KMS-11 (cell line): ENCODE results near the gene BRD4.

Experiments
- H2AFZ ChIP-seq: fragments of 200-600 bp; sonication (generic); 2 replicates; pipeline ENCODE4 v1.6.1; 2016; ENCODE audit warnings: antibody characterized with exemption, mixed run types, low read depth
- H3K27ac ChIP-seq: fragments of 200-600 bp; sonication (generic); 2 replicates; pipeline ENCODE4 v1.6.1; 2016; ENCODE audit warnings: mild to moderate bottlenecking, mixed run types
- H3K27me3 ChIP-seq: fragments of 200-600 bp; sonication (generic); 2 replicates; pipeline ENCODE4 v1.6.1; 2017; ENCODE audit warnings: mild to moderate bottlenecking, low read depth, mixed run types, moderate library complexity; ENCODE audit not compliant: insufficient read depth
- H3K36me3 ChIP-seq: fragments of 200-600 bp; sonication (generic); 2 replicates; pipeline ENCODE4 v1.6.1; 2017; ENCODE audit warnings: mild to moderate bottlenecking, mixed run types; ENCODE audit not compliant: insufficient read depth
- H3K4me1 ChIP-seq: fragments of 200-600 bp; sonication (generic); 2 replicates; pipeline ENCODE4 v1.6.1; 2016; ENCODE audit warnings: mild to moderate bottlenecking, low read depth, mixed run types; ENCODE audit not compliant: poor library complexity, severe bottlenecking
- H3K4me2 ChIP-seq: fragments of 200-600 bp; sonication (generic); 2 replicates; pipeline ENCODE4 v1.7.0; 2016; ENCODE audit warnings: mild to moderate bottlenecking, mixed run types
- H3K4me3 ChIP-seq: fragments of 200-600 bp; sonication (generic); IDR thresholded peaks from 2 replicates; pipeline ENCODE4 v1.6.1; 2017; ENCODE audit warnings: low read depth, low read length, mixed read lengths; ENCODE audit not compliant: insufficient read depth
- H3K79me2 ChIP-seq: fragments of 200-600 bp; sonication (generic); 2 replicates; pipeline ENCODE4 v1.6.1; 2016; ENCODE audit warnings: low read depth, mixed run types; ENCODE audit not compliant: insufficient read depth
- H3K9ac ChIP-seq: fragments of 200-600 bp; sonication (generic); 2 replicates; pipeline ENCODE4 v1.6.1; 2016; ENCODE audit warnings: mild to moderate bottlenecking, mixed run types
- H4K20me1 ChIP-seq: fragments of 200-600 bp; sonication (generic); 2 replicates; pipeline ENCODE4 v1.6.1; 2016; ENCODE audit warnings: mild to moderate bottlenecking, mixed run types; ENCODE audit not compliant: insufficient read depth
- TF ChIP-seq, protein P1 (sequence below): fragments of 200-600 bp; sonication (generic); conservative IDR thresholded peaks from 2 replicates; pipeline ENCODE4 v1.6.1; 2017; ENCODE audit warnings: low read depth, mild to moderate bottlenecking, antibody characterized with exemption, low read length, moderate library complexity, mixed read lengths

BRD4 gene

DNA sequence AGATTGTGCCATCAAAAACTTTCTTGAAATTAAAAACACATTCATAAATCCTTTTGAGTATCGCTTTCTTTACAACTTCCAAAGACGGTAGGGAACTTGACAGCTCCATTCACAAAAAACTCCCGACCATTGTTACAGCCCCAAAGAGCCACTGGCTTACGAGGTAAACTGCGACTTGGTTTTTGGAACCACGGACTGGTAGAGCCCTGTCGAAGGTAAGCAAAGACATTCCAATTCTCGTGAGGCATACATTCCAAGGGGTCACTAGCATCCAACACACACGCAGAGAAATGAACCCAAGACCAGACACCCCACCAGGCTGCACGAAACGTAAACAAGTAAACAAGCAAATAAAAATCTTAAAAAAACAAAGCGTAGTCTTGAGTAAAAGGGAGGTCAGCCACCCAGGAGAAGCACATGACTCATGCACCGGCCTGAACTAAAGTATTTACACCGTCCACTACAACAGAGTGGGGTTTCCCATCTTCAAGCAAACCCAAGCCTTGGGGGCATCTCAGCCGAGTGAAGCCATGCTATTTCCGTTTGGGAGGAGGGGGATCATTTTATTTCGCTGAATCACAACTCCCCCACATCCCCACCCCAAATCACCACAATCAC lies 1.4 kb downstream of the BRD4 start:
- Histone ChIP-seq H3K27me3 (no peaks in the 10 kb centered on the region), H3K4me2 (peak overlapping the region; percentile 98), H3K4me1 (peaks cover 29% of the 10 kb centered on the region), H2AFZ (no peak overlapping the region), H3K4me3 (no peak overlapping the region), H3K36me3 (no peaks in the 10 kb centered on the region), H3K9ac (peak overlapping the region; percentile 80), H3K79me2 (peaks cover 72% of the 10 kb centered on the region), H3K27ac (peak overlapping the region; percentile 66), H4K20me1 (peaks cover 51% of the 10 kb centered on the region)
- TF ChIP-seq, protein P1, sequence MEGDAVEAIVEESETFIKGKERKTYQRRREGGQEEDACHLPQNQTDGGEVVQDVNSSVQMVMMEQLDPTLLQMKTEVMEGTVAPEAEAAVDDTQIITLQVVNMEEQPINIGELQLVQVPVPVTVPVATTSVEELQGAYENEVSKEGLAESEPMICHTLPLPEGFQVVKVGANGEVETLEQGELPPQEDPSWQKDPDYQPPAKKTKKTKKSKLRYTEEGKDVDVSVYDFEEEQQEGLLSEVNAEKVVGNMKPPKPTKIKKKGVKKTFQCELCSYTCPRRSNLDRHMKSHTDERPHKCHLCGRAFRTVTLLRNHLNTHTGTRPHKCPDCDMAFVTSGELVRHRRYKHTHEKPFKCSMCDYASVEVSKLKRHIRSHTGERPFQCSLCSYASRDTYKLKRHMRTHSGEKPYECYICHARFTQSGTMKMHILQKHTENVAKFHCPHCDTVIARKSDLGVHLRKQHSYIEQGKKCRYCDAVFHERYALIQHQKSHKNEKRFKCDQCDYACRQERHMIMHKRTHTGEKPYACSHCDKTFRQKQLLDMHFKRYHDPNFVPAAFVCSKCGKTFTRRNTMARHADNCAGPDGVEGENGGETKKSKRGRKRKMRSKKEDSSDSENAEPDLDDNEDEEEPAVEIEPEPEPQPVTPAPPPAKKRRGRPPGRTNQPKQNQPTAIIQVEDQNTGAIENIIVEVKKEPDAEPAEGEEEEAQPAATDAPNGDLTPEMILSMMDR = no peak

DNA sequence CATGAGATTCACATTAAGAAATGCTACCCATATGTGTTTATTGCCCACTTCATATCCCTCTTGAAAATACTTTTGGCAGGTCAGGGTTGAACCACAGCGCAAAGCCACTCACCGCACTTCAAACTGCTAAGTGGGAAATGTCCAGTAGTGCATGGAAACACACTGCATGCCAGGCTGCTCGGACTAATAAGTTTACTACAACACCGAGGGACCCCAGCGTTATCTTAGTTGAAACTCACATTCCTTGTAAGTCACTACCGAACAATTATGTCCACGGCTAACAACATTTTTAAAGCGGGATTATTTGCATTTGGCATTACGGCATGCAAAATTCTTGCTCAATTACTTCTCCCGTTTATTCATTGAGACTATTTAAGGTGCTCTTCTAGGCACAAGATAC lies 4.0 kb downstream of the BRD4 start:
- H3K27ac ChIP-seq = no peak overlapping the region
- H3K4me3 ChIP-seq = no peak overlapping the region

DNA sequence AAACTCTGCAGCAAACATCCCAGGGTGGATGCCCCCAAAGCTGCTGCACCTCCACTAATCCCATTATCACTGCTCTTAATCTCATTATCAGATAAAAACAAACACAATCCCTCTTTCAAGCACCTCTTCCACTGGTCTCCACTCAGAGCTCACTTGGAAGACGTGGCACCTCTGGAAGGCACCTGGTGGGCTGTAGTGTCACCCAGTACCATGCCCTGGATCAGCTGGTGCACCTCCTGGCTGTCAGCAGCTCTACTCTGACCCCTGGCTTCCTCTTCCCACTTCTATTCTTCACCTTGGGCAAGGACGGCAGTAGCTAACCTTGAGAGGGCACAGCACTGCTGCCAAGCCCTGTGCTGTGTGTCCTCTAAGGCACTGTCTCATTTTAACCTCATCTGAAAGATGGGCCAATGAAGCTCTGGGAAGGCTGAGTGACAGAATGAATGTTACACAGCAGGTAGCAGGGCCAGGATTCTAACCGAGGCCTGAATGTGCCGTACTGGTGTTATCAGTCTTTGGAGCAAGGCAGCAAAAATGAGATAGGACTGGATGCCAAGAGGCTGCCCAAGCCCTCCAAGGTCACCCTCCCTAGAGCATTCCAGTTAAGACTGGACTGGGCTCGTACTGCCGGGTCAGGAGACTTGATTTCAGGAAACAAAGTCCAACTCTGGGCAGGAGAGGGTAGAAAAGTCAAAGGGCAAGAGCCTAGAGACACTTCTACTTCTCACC lies 7.4 kb downstream of the BRD4 start:
- H4K20me1 ChIP-seq = peaks cover 95% of the 10 kb centered on the region
- no peaks in the 10 kb centered on the region for H3K27me3 ChIP-seq
- H3K4me2 ChIP-seq = no peak overlapping the region
- no peak overlapping the region for H3K27ac ChIP-seq
- no peak overlapping the region for H2AFZ ChIP-seq
- H3K4me3 ChIP-seq = no peak overlapping the region
- peaks cover 62% of the 10 kb centered on the region for H3K4me1 ChIP-seq
- H3K9ac ChIP-seq = no peak overlapping the region
- peaks cover 100% of the 10 kb centered on the region for H3K79me2 ChIP-seq
- TF ChIP-seq, protein P1 = no peak
- H3K36me3 ChIP-seq = no peaks in the 10 kb centered on the region

More for the DNA sequence above, 4.0 kb downstream of the BRD4 start:
- H3K36me3 ChIP-seq = no peaks in the 10 kb centered on the region
- no peak overlapping the region for H3K9ac ChIP-seq
- H3K4me2 ChIP-seq = 0 out of 2 replicates have a peak overlapping the region, but pooled peaks have one; percentile 6
- H4K20me1 ChIP-seq = peaks cover 77% of the 10 kb centered on the region
- peaks cover 47% of the 10 kb centered on the region for H3K4me1 ChIP-seq
- no peaks in the 10 kb centered on the region for H3K27me3 ChIP-seq
- peaks cover 90% of the 10 kb centered on the region for H3K79me2 ChIP-seq
- TF ChIP-seq, protein P1 = no peak
- H2AFZ ChIP-seq = no peak overlapping the region

DNA sequence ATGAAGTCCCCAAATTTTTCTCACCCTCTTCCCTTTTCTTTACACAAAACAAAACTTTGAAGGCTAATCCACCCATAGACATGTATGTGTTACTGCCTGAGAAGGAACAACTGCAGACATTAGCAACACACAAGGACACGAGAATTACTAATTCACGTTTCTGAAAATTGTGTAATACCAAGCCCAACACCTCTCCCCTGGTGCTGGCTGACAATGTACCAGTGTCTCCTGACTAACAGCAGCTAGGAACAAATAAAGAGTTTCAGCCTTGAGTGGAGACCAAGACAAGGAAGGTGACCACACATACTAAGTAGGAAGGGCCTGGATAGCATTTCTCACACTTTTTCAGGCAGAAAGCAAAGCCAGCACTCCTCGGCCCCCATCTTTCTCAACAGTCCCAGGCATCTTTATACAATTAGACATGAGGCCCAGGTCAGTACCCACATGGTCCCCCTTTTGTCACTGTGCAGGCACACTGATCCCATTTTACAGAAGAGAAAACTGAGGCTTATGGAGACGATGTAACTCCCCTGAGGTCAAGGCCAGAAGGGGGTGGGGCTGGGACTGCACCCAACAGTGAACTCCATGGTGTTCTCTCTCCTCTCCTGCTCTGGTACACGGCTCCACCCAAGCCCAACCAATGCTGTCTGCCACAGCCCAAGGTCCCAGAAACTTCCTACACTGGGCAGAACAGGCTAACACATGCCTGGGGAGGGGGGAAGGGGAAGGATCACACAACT lies 8.7 kb downstream of the BRD4 start:
- Histone ChIP-seq H3K36me3 (no peaks in the 10 kb centered on the region), H4K20me1 (peaks cover 95% of the 10 kb centered on the region), H3K79me2 (peaks cover 100% of the 10 kb centered on the region), H3K27me3 (no peaks in the 10 kb centered on the region), H3K4me3 (no peak overlapping the region), H2AFZ (no peak overlapping the region), H3K4me2 (no peak overlapping the region), H3K27ac (no peak overlapping the region), H3K9ac (no peak overlapping the region), H3K4me1 (peaks cover 63% of the 10 kb centered on the region)
- TF ChIP-seq, protein P1 = no peak
